Small intestine (tissue), 7 donors: ENCODE measurements around the gene NEDD4L. TPM values are rescaled to one million over a fixed set of nuclear protein-coding genes. Genes with fewer than 3 reads are reported as not detected.

Experiments used
- DNase-seq, 2 donors: peaks; one replicate each; pipeline versions ENCODE4 v3.0.0 to v3.0.0-alpha.2; 2013
- FAIRE-seq: peaks from 2 replicates; lab custom pipeline; 2012; peaks lifted over from hg19 to GRCh38; lab: Jason Lieb, UNC
- H3K27ac ChIP-seq, 3 donors: one replicate each; pipeline ENCODE4 v1.5.1; 2013; ENCODE audit warnings: low read length in 2 of 3, mild to moderate bottlenecking in 2 of 3, control low read depth in 1 of 3, inconsistent platforms in 1 of 3, low read depth in 1 of 3, moderate library complexity in 1 of 3
- H3K27me3 ChIP-seq, 3 donors: one replicate each; pipeline ENCODE4 v1.6.1; 2013; ENCODE audit warnings: low read length in 3 of 3, inconsistent platforms in 1 of 3; ENCODE audit not compliant: control insufficient read depth in 3 of 3, insufficient read depth in 3 of 3
- H3K36me3 ChIP-seq, 3 donors: one replicate each; pipeline ENCODE4 v1.6.1; 2013; ENCODE audit warnings: low read length in 3 of 3, inconsistent platforms in 1 of 3, low read depth in 1 of 3, mild to moderate bottlenecking in 1 of 3, moderate library complexity in 1 of 3; ENCODE audit not compliant: control insufficient read depth in 3 of 3, insufficient read depth in 2 of 3
- H3K4me1 ChIP-seq, 3 donors: one replicate each; pipeline ENCODE4 v1.6.1; 2013; ENCODE audit warnings: low read length in 2 of 3, inconsistent platforms in 1 of 3, low read depth in 1 of 3, mild to moderate bottlenecking in 1 of 3, moderate library complexity in 1 of 3; ENCODE audit not compliant: control insufficient read depth in 3 of 3, insufficient read depth in 2 of 3
- H3K4me3 ChIP-seq, 3 donors: one replicate each; pipeline ENCODE4 v1.5.1; 2013; ENCODE audit warnings: low read length in 3 of 3, control low read depth in 1 of 3, inconsistent platforms in 1 of 3, low read depth in 1 of 3, mild to moderate bottlenecking in 1 of 3, moderate library complexity in 1 of 3
- H3K9me3 ChIP-seq, 2 donors: one replicate each; pipeline ENCODE4 v1.6.1; 2013; ENCODE audit warnings: low read depth in 1 of 2, low read length in 1 of 2; ENCODE audit not compliant: control insufficient read depth in 2 of 2, insufficient read depth in 1 of 2
- WGBS, 3 donors: extraction: QIAGEN DNeasy Blood & Tissue Kit; methylation state at CpG; one replicate each; pipeline ENCODE4 v1.1.7; 2013; 5-methylcytosine and 5-hydroxymethylcytosine counted together
- polyA plus RNA-seq, 4 donors: library from polyadenylated mRNA; stranded (reverse) in 3 of 4; unstranded in 1 of 4; fragments of 200-250 nt in 3 of 4; fragments of 120-200 nt in 1 of 4; gene quantifications; one replicate each; pipeline versions ENCODE4 v1.2.1 to v1.2.3, GENCODE V29; 2013
- donor health status: healthy with polysubstance abuse.
- donor health status: control.
- donor health status: control.
- donor health status: Bipolar disorder and iron deficiency.
- donor health status: healthy.

NEDD4L gene
- polyA plus RNA-seq, 4 donors: 36.5 to 113 (median 96.2) TPM

GRCh38 chr18:58359218-58359617, 315.2 kb downstream of the NEDD4L start:
- H3K27me3 ChIP-seq: no peaks in the 10 kb centered on the region
- H3K4me1 ChIP-seq: no peaks in the 10 kb centered on the region
- no peak overlapping the region for H3K27ac ChIP-seq
- no peaks in the 10 kb centered on the region for H3K9me3 ChIP-seq
- H3K36me3 ChIP-seq: peaks cover 0 to 30% (median 23%) of the 10 kb centered on the region in 3 donors
- no peak for FAIRE-seq
- 93 to 96% (median 95%) methylated on average over 3 of the region's 3 CpGs for WGBS, 3 donors
- no peak overlapping the region for H3K4me3 ChIP-seq
- DNase-seq: no peak

DNA sequence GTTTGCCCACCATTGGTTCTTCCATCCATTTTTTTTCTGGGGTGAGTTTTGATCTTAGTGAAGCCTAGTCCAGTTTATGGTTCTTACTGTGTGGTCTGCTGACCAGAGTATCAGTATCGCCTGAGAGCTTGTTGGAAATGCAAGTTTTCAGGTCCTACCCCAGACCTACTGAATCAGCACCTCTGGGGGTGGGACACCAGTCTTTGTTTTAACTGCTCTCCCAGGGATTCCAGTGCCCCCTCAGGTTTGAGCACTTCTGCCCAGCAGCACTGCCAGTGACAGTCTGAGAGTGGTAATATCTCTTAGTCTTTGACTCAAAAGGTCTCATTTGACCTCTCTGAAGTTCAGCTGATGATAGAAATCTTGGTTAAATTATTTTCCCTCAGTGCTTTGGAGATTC, 315.6 kb downstream of the NEDD4L start:
- FAIRE-seq (no peak), DNase-seq (no peak)
- Histone ChIP-seq H3K9me3 (no peaks in the 10 kb centered on the region), H3K36me3 (peaks cover 0 to 29% (median 22%) of the 10 kb centered on the region in 3 donors), H3K27me3 (no peaks in the 10 kb centered on the region), H3K4me3 (no peak overlapping the region), H3K27ac (no peak overlapping the region), H3K4me1 (no peaks in the 10 kb centered on the region)
- WGBS, 3 donors: 86 to 100% (median 96%) methylated on average over 1 of the region's 1 CpG

GRCh38 chr18:58360324-58360723, 316.3 kb downstream of the NEDD4L start:
- 57 to 71% (median 59%) methylated on average over 2 of the region's 2 CpGs for WGBS, 3 donors
- no peaks in the 10 kb centered on the region for H3K4me1 ChIP-seq
- H3K36me3 ChIP-seq: peaks cover 0 to 28% (median 17%) of the 10 kb centered on the region in 3 donors
- no peak for DNase-seq
- H3K9me3 ChIP-seq: no peaks in the 10 kb centered on the region
- H3K4me3 ChIP-seq: no peak overlapping the region
- H3K27me3 ChIP-seq: no peaks in the 10 kb centered on the region
- no peak for FAIRE-seq
- H3K27ac ChIP-seq: no peak overlapping the region

- H3K9me3 ChIP-seq: no peaks in the 10 kb centered on the region
- WGBS, 3 donors: 88 to 90% (median 90%) methylated on average over 5 of the region's 5 CpGs
- H3K4me3 ChIP-seq: no peak overlapping the region
- H3K27ac ChIP-seq: no peak overlapping the region
- no peak for DNase-seq
- peaks cover 1 to 30% (median 20%) of the 10 kb centered on the region in 3 donors for H3K36me3 ChIP-seq
- H3K4me1 ChIP-seq: no peaks in the 10 kb centered on the region
- no peaks in the 10 kb centered on the region for H3K27me3 ChIP-seq
- no peak for FAIRE-seq
These were observed 317.2 kb downstream of the NEDD4L start for GRCh38 chr18:58361212-58361611.

GRCh38 chr18:58362027-58362575, 318.1 kb downstream of the NEDD4L start:
- WGBS, 3 donors: 60 to 88% (median 75%) methylated on average over 8 of the region's 8 CpGs
- Histone ChIP-seq H3K27me3 (no peaks in the 10 kb centered on the region), H3K4me3 (no peak overlapping the region), H3K9me3 (no peaks in the 10 kb centered on the region), H3K27ac (peak overlapping the region in 1 of 3 donors; percentile 77), H3K36me3 (peaks cover 2 to 36% (median 20%) of the 10 kb centered on the region in 3 donors), H3K4me1 (no peaks in the 10 kb centered on the region)
- FAIRE-seq: no peak
- DNase-seq: peak in 1 of 2 donors; percentile 14

GRCh38 chr18:58362829-58363271, 318.8 kb downstream of the NEDD4L start:
- no peaks in the 10 kb centered on the region for H3K4me1 ChIP-seq
- no peaks in the 10 kb centered on the region for H3K27me3 ChIP-seq
- no peak overlapping the region for H3K4me3 ChIP-seq
- peak overlapping the region in 1 of 3 donors; percentile 71 for H3K27ac ChIP-seq
- DNase-seq (no peak), FAIRE-seq (no peak)
- H3K9me3 ChIP-seq: no peaks in the 10 kb centered on the region
- peaks cover 2 to 36% (median 19%) of the 10 kb centered on the region in 3 donors for H3K36me3 ChIP-seq
- 65 to 84% (median 79%) methylated on average over 2 of the region's 2 CpGs for WGBS, 3 donors

GRCh38 chr18:58363767-58364540, 319.9 kb downstream of the NEDD4L start:
- no peak overlapping the region for H3K4me3 ChIP-seq
- WGBS, 3 donors: 82 to 93% (median 89%) methylated on average over 6 of the region's 6 CpGs
- H3K36me3 ChIP-seq: peaks cover 2 to 37% (median 21%) of the 10 kb centered on the region in 3 donors

DNA sequence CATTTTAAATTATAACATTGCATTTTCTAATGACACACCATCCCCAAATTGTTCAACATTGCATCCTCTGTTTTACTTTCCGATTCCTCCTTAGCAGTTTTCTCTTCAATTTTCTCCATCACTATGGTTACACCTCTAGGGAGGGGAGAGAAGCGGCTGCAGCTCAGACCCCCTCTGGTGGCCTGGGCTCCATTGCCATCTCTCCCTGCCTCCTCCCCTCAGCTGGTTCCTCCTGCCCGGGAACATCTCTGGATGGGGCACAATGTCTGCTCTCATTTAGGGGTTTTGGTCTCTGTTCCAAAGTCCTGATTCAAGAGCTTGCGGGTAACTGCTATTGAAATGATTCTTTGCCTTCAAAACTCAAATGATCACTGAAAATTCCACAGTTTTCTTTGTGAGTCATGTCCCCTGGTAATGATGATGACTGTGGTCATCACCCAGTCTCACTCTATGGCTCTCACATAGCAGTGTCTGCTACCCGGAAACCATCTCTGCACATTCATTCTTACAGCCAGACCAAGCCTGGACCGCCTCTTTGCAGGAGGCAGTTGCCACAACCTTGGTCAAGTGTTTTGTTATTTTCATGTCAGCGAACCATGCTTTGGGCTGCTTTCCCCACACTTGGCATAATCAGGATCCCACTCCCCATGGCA, 321.0 kb downstream of the NEDD4L start:
- H3K36me3 ChIP-seq: peaks cover 2 to 44% (median 19%) of the 10 kb centered on the region in 3 donors

More at GRCh38 chr18:58363767-58364540, 319.9 kb downstream of the NEDD4L start:
- no peak for FAIRE-seq
- Histone ChIP-seq H3K27ac (no peak overlapping the region), H3K9me3 (no peaks in the 10 kb centered on the region), H3K27me3 (no peaks in the 10 kb centered on the region), H3K4me1 (no peaks in the 10 kb centered on the region)
- DNase-seq: no peak

More for the DNA sequence above, 321.0 kb downstream of the NEDD4L start:
- no peak for DNase-seq
- FAIRE-seq: no peak
- no peaks in the 10 kb centered on the region for H3K4me1 ChIP-seq
- H3K4me3 ChIP-seq: no peak overlapping the region
- H3K27me3 ChIP-seq: no peaks in the 10 kb centered on the region
- WGBS, 3 donors: 93 to 94% (median 94%) methylated on average over 7 of the region's 7 CpGs
- no peak overlapping the region for H3K27ac ChIP-seq
- no peaks in the 10 kb centered on the region for H3K9me3 ChIP-seq
